Posterior vena cava (tissue), 2 donors: ENCODE measurements around the gene ABHD17B. TPM values are rescaled to one million over a fixed set of nuclear protein-coding genes. Genes with fewer than 3 reads are reported as not detected.

Experiments
- DNase-seq: peaks from one replicate; pipeline ENCODE4 v3.0.0-alpha.2; 2020; ENCODE audit warnings: low spot score
- intact Hi-C, 2 donors: fragments of 100-400 bp; cut with DNase I; formaldehyde crosslinking; loops; one replicate each; pipeline versions ENCODE4 v1.14.1 to v1.14.2; 2022 to 2023
- total RNA-seq, 2 donors: library from RNA; stranded (reverse); fragmentation: NEBNext Ultra II Directional; extraction: Animal tissue kit (Norgen Biotek cat#: 25700); gene quantifications; one replicate each; pipeline ENCODE4 v1.2.1, GENCODE V29; 2021
- donor health status: DM: yes; HTN: yes; CAD: no.
- donor health status: DM: yes; HTN: yes; CAD: no.

Gene ABHD17B
- total RNA-seq, 2 donors from 2014 or later: 11.4 to 22.8 TPM

DNA sequence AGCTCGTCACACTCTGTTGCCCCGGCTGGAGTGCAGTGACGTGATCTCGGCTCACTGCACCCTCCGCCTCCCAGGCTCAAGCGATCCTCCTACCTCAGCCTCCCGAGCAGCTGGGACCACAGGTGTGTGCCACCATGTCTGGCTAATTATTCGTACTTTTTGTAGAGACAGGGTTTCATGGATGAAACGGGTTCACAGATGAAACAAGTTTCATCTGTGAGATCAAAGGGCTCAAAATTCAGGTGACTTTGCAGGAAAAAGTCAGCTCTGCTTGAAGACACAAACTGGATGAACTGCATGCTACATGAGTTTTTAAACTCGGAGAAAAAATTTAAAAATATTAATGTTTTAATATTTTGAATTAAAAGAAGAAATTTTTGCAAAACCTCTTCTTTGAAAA, 24.5 kb downstream of the ABHD17B start:
- intact Hi-C loops: no loop called here

DNA sequence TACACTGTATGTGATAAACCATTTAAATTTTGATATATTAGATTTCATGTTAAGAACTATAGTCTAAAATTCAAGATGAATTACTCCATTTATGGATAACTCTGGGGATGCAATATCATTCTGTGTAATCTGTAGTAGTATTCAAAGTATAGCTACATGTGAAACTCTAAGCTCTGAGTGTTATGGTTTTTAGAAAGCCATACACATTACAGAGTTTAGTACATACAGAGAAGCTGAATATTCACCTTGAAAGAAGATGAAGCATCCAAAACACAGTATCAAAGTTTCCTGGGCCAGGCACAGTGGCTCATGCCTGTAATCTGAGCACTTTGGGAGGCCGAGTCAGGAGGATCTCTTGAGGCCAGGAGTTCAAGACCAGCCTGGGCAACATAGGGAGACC, 25.0 kb downstream of the ABHD17B start:
- no peak for DNase-seq
- intact Hi-C loops: no loop called here

More for the DNA sequence above, 24.5 kb downstream of the ABHD17B start:
- no peak for DNase-seq

DNA sequence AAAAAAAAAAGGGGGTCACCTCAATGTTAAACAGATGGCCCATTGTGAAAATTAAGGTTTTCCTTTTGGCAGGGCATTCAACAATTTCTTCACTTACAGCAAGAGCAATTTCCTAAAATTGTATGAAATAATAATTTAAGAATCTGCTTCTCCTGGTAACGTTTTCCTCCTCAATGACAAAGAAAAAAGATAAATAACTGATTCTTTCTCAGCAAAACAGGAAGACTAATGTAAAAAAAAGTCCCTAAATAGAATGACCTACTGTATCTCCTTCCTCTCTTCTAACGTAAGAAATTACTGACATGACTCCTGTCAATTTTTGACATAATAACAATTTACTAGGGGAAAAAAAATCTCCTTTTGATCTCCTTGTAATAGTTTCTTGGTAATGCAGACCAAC, 25.5 kb downstream of the ABHD17B start:
- intact Hi-C loops: no loop called here
- no peak for DNase-seq

DNA sequence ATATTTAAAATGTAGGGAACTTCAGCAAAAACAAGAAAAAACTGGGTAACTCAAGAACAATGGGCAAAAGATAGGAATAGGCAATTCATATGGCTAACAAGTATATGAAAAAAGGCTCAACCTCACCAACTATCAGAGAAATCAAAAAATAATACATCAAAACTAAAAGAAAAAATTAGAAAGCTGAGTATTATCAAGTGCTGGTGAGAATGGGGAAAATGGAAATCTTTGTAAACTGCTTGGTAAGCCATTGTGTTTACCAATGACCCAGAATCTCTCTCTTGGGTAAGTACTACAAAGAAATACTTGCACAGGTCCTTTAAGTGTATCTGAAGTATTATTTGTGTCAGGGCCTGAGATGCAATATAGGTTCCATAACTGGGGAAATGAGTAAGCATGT, 27.0 kb downstream of the ABHD17B start:
- intact Hi-C loops: no loop called here
- DNase-seq: no peak

DNA sequence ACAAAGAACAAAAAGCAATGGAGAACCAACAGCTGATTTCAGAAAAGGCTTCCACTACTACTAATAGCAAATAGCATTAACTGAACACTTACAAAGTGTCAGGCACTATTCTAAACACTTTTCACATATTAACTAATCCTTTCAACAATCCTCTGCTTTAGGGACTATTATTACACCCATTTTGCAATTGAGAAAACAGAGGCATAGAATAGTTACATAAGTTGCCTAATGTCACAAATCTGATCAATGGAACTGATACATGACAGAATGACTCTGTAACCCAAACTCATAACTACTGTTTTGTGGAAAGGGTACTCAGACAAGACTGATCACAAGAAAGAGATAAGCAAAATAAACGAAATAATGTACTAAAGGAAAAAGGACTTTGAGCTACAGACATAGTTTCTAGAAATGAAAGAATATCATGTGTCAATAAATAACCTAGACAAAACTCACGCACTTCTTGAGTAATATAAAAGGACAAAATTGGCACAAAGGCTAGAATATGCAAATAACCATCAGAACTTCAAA, 31.3 kb downstream of the ABHD17B start:
- DNase-seq: no peak
- intact Hi-C loops: no loop called here

DNA sequence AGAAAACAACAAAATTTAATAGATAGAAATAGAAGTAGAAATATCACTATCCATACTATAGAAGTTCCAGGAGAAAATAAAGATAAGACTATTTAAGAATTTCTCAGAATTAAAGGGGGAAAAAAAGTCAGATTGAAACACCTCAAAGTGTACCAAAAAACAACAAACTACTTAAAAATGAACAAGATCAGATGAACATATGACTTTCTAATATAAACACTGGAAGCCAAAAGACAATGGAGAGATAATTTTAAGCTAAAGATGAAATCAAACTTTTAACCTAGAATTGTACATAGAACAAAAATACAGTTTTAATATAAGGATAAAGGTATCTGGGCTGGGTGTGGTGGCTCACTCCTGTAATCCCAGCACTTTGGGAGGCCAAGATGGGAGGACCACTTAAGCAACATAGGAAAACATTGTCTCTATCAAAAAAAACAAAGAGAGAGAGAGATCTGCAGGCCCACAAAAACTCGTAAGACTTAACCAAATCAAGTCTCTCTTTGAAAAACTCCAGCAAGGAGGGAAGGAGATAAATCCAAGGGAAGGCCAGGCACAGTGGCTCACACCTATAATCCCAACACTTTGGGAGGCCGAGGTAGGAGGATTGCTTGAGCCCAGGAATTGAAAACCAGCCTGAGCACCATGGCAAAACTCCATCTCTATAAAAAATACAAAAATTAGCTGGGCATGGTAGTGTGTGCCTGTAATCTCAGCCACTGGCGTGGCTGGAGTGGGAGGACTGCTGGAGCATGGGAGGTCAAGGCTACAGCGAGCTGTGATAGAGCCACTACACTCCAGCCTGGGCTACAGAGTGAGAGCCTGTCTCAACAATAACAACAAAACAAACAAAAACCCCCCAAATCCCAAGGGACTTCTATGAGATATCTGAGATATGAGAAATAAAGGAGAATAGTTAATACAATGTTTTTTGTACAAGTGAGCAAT, 32.4 kb downstream of the ABHD17B start:
- intact Hi-C loops: no loop called here
- DNase-seq: no peak

DNA sequence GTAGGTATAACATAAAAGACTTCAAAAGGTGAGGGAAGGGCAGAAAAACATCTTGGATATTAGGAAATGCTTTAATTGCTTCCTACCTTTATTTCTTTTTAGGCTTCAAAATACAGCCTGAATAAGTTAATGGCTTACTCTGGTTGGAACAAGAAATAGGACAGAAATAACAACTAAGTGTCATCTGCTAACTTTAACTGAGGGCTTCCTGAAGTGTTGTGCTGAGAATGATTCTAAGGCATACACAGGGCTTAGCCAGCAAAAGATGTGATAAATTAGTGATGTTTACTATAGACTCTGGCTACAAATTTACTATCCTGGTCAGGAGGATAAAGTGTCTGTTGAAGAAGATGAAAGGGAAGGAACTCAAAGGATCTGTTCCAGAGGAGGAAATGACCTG, 34.2 kb downstream of the ABHD17B start:
- intact Hi-C loops: no loop called here
- DNase-seq: no peak

DNA sequence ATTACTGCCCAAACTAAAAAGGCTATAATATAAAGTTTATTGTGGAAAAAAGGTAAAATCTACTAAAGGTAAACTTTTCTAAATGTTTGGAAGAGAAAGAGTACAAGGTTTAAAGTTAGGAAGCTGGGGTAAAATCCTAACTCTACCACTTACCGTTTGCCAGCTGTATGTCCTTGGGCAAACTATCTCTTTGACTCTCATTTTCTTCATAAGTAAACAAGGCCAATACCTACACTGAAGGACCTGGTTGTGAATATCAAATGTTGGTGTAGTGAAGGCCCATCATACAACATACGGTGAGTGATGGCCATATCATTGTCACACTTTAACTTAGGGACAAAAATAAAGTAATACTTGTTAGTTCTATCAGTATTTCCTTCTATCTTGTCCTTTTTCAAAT, 34.9 kb downstream of the ABHD17B start:
- no peak for DNase-seq
- intact Hi-C loops: no loop called here

DNA sequence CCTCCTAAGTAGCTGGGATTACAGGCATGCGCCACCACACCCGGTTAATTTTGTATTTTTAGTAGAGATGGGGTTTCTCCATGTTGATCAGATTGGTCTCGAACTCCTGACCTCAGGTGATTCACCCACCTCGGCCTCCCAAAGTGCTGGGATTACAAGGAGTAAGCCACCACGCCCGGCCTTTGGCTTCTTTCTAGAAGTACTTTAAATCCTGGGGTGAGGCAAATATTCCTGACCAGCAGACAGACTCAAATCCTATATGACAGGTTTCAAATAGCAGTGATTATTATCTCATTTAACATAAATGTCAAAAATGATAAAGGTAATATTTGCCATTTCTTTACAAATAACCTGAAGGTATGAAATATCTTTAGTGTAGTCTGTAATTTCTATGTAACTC, 35.6 kb downstream of the ABHD17B start:
- intact Hi-C loops: no loop called here
- DNase-seq: no peak

DNA sequence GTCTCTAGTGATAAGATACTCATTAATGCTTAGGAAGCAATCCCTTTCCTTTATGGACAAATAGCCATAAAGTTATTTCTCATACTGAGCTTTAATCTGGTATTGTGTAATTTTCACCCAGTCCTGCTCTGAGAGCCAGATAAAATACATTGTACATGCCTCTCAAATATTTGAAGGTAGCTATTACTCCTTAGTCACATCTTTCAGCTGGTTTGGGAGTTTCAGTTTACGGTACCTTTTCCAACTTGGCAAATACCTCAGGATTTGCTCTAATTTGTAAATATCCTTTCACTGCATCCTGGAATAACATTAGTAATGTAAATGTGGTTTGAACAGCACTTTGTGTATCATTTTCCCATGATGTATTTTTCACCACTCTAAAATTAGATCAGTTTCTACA, 47.4 kb downstream of the ABHD17B start:
- no peak for DNase-seq
- intact Hi-C loops: no loop called here

DNA sequence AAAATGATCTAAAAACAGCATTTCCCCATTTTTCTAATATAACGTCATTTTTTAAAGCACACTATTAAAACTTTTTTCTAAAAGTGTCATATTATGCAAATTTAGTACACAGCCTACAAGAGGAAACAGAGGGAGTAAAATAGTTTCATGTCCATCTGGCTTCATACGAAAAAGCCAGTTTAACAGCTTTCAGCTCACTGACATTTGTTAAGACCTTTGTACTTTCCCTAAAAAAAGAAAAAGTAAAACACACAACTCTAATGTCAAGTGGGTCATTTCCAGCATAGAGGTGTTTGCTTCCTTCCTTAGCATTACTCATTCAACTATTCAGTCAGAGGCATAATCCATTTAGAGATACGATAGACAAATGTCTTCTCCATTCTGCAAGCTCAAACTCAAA, 49.4 kb downstream of the ABHD17B start:
- intact Hi-C loops: no loop called here
- no peak for DNase-seq

DNA sequence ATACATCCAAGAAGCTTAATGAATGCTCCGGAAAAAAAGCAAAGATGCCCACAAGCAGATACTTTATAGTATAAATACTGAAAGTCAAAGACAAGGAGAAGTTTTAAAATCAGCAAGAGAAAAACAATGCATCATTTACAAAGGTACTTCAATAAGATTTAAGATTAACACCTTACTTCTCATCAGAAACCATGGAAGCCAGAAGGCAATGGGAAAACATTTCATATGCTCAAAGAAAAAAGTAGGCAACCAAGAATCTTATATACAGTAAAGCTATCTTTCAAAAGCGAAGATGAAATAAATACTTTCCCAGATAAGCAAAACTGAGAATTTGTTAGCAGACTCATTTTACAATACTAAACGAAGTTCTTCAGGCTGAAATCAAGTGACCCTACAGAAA, 51.1 kb downstream of the ABHD17B start:
- intact Hi-C loops: no loop called here
- no peak for DNase-seq

DNA sequence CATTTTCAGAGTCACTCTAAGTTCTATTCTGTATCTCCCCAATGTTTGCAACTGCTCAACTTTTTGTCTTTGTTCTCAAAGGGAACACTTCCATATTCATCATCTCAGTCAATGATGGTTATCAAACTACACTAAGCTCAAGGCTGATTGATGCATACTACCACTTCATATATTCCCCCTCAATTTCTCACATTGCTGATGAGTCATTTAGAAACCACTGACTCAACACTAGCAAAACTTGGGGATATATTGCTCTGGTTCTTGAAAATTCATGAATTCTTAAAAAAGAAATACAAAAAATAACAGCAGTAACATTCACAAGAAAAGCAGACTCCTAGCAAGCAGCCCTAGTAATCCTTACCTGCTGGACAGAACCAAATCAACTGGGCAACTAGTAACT, 52.2 kb downstream of the ABHD17B start:
- intact Hi-C loops: no loop called here
- DNase-seq: no peak

DNA sequence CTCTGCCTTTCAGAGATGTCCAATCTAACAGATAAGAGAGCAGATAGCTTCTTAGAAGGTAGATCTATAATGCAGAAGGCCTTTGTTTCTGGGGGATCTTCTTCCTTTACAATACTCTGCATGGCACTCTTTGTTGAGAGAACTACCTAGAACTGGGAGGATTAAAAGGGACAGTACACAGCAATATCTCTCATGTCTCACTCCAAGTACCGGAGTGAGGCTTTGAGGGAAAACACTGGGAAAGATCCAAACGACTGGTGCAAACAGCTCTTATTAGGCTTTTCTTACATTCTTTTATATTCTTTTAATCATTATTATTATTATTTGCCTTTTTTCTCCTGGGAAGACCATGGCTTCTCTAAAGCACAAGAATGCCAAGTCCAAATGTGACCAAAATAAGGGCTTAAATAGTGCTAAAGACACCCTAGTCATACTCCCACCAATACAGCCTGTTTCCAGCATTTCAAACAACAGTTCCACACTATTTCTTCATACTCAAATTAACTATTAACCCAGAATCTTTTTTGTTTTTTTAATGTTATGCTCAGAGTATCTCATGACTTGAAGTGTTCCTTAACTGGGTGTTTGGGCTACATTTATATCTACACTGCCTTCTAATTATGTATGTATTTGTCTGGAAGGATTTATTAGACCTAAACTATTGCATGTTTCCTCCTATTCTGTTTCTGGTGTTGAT, 52.7 kb downstream of the ABHD17B start:
- intact Hi-C loops: no loop called here
- DNase-seq: no peak

DNA sequence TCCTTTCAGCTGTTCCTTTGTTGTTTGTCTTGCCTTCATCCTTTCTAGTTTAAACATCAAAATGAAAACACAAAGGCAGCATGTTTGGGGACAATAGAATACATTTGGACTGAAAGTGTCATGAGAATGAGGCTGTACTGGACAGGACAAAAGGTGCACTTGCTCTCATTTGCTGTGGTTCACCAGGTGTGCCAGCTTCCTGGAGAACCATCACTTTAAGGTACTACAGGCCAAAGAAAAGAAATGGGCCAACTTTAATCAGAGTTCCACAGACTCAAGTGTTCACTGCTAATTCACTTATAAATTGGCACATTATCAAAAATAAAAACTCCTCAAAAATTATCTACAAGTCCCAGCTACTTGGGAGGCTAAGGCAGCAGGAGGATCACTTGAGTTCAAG, 53.8 kb downstream of the ABHD17B start:
- DNase-seq: no peak
- intact Hi-C loops: no loop called here

DNA sequence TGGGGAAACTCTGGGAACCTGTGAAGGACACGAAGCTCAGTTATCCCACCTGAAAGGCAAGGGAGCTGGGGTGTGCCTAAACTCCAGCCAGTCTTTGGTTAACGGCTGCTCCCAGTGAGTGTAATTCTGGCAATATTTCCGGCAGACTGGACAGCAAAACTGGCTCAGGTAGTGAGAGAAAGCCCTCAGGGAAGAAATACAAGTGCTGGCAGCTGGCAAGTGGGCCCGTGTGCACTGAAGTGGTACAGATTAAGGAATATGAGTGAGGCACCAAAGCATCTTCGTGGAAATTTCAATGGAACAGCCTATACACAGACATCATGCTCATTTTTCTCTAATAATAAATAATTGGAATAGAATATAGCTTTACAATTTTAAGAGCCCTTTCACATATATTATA, 56.2 kb downstream of the ABHD17B start:
- DNase-seq: no peak
- intact Hi-C loops: no loop called here

DNA sequence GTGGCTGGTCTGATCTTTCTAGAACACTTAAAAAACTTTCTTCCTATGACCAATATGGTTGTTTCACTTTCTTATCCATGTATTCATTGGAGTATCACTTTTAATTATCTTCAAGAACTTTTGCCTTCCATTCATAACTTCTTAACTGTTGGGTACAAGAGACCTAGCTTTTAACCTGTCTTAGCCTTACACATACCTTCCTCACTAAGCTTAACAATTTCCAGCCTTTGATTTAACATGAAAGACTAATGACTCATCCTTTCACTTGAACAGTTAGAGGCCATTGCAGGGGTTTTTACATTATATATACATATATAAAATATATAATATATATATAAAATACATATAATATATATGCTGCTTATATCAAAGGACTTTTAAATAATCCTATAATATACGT, 57.9 kb downstream of the ABHD17B start:
- intact Hi-C loops: no loop called here
- DNase-seq: no peak

DNA sequence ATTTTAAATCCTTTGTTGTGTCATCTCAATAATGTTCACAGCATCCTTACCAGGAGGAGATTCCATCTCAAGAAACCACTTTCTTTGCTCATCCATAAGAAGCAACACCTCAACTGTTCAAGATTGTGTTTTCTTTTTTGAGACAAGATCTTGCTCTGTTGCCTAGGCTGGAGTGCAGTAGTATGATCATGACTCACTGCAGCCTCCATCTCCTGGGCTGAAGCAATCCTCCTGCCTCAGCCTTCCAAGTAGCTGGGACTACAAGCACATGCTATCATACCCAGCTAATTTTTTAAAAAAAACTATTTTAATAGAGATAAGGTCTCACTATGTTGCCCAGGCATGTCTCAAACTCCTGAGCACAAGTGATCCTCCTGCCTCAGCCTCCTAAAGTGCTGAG, 60.0 kb downstream of the ABHD17B start:
- intact Hi-C loops: no loop called here
- no peak for DNase-seq

DNA sequence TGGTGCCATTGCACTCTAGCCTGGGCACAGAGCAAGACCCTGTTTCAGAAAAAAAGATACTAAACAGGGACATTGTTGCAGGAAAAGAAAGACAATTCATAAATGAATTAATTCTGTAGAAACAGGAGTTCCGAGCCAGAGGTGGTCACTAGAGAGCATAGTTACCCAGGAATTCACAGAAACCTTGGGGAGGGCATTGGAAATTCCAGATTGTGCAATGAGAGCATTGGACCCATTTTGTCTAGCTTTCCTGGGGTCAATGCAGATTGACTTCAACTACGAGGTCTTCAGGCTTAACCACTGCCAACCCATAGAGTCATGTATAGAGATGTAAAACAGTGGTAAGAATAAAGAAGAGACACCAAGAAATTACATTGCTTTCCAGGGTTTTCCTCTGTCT, 63.1 kb downstream of the ABHD17B start:
- DNase-seq: no peak
- intact Hi-C loops: no loop called here

DNA sequence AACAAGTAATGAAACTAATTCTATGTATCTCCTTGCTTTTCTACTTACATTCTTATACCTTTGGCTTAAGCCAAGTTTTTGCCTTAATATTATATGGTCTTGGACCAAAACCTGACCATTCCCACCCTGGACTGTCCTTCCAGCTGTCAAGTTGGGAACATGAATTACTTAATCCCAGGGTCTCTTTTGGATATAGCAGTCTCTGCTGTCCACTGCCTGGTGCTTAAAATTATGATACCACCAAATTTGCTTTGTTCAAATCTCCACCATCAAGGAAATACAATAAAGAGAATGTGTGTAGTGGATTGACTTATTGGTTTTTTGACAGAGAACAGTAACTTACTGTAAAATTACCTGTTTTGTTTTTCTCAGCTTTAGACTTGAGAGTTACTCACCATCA, 66.2 kb downstream of the ABHD17B start:
- no peak for DNase-seq
- intact Hi-C loops: no loop called here

DNA sequence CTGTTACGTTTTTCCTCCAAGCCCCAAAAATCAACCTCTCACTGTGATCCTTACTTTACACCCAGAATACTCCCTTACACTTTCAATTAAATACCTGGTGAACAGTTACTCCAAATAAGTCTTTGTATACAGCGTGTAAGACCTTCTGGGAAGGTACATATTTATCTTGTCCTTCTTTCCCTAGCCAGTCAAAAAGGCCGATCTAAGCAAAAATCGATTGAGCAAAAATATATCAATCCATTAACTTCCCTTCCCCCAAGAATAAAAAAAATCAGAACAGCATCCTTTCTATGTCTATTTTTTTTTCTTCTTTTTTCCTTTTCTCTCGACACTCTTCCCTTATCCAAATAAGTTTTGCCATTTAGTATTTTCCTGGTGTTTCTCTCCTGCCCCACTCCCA, 71.3 kb downstream of the ABHD17B start:
- no peak for DNase-seq
- intact Hi-C loops: no loop called here
